GM21390 (cell line): Measurements from ENCODE around the gene BOLA2B.

Source experiments
- ATAC-seq: cut with Tn5 transposase; IDR thresholded peaks from one replicate; pipeline ENCODE4 v1.9.1; 2021; ENCODE audit not compliant: unreplicated experiment

Gene BOLA2B

DNA sequence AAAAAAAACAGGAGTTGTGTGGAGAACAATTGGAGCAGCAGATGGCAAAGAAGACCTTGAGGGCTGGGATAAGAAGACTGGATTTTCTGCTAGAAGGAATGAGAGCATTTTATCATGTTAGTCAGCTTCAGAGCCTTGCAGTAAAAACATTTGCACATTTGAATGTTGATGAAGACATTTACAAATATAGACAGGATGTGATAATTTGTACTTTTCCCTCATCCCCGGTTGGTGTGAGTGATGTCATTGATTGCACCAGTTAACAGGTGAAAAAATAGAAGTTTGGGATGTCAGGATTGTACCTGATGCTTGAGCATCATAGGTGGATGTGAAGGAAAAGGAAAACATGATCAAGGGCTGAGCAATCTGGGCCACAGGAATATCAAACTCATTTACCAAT lies 47.8 kb downstream of the BOLA2B start:
- ATAC-seq, result no peak

DNA sequence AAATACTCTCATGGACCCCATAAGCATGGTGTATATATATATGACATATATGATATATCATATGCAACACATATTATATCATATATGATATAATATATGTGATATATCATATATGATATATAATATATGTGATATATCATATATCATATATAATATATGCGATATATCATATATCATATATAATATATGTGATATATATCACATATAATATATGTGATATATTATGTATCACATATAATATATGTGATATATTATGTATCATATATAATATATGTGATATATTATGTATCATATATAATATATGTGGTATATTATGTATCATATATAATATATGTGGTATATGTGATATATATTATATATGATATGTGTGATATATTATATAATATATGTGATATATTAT lies 48.5 kb downstream of the BOLA2B start:
- ATAC-seq, result no peak

DNA sequence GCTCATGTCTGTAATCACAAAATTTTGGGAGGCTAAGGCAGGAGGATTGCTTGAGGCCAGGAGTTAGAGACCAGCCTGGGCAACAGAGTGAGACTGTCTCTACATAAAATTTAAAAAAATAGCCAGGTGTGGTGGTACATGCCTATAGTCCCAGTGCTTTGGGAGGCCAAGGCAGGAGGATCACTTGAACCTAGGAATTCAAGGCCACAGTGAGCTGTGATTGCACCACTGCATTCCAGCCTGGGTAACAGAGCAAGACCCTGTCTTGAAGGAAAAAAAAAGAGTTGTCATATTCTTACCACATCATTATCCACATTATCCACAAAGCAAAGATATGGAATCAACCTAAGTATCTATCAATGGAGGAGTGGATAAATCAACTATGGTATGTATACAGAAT lies 49.4 kb downstream of the BOLA2B start:
- ATAC-seq, result no peak

DNA sequence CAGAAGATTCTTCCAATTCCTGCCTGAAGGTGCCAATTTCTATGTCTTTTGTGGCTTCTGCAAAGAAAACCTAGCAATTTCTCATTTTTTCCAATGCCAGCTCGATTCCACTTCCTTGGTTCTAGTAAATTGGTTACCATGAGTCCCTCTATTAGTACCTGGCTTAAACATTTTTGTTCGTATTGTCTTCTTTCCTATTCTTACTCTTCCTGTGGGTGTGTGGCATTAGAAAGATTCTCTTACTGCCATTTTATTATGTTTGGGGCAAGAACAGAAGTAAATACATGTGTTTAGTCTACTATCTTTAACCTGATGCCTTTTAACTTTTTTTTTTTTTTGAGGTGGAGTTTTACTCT lies 50.1 kb downstream of the BOLA2B start:
- no peak for ATAC-seq
